OCI-LY7 (cell line): ENCODE data around the gene PHACTR1. TPM values are rescaled to one million over a fixed set of nuclear protein-coding genes. Genes with fewer than 3 reads are reported as not detected.

ENCODE experiments used
- BruUV-seq: library from RNA; stranded (reverse); fragments of 400-500 nt; replicated peaks from 2 replicates; lab custom pipeline; 2021; lab: Mats Ljungman, UMichigan
- CTCF ChIA-PET: fragments of 300-600 bp; sonication (Branson Sonifier 250); formaldehyde crosslinking; loops from one replicate; lab custom pipeline; 2022; ENCODE audit warnings: antibody characterized with exemption; ENCODE audit not compliant: unreplicated experiment; lab: Charles Lee
- POLR2A ChIA-PET: fragments of 300-600 bp; sonication (Branson Sonifier 250); formaldehyde crosslinking; loops from one replicate; lab custom pipeline; 2022; ENCODE audit warnings: antibody characterized with exemption; lab: Charles Lee
- DNase-seq: peaks from one replicate; pipeline ENCODE4 v3.0.0-alpha.2; 2015; ENCODE audit warnings: low spot score
- H2AFZ ChIP-seq: fragments of 200-600 bp; sonication (generic), shearing (Covaris generic); 2 replicates; pipeline ENCODE4 v1.6.1; 2014; ENCODE audit warnings: mild to moderate bottlenecking, antibody characterized with exemption, low read length, moderate library complexity
- H3K27ac ChIP-seq: fragments of 200-600 bp; sonication (generic); 2 replicates; pipeline ENCODE4 v1.5.1; 2014; ENCODE audit warnings: mixed run types, low read depth, mild to moderate bottlenecking, moderate library complexity, low read length, inconsistent platforms; ENCODE audit not compliant: poor library complexity, severe bottlenecking
- H3K36me3 ChIP-seq: fragments of 200-600 bp; sonication (generic); 2 replicates; pipeline ENCODE4 v1.6.1; 2014; ENCODE audit warnings: mild to moderate bottlenecking, antibody characterized with exemption, low read length, moderate library complexity, mixed read lengths; ENCODE audit not compliant: insufficient read depth
- H3K4me1 ChIP-seq: fragments of 200-600 bp; sonication (generic); 2 replicates; pipeline ENCODE4 v1.5.1; 2014; ENCODE audit warnings: mild to moderate bottlenecking, low read length; ENCODE audit not compliant: insufficient read depth, poor library complexity, severe bottlenecking
- H3K4me2 ChIP-seq: fragments of 200-600 bp; sonication (generic); 2 replicates; pipeline ENCODE4 v1.6.1; 2014; ENCODE audit warnings: mild to moderate bottlenecking, low read length
- H3K4me3 ChIP-seq: fragments of 200-600 bp; sonication (generic); 2 replicates; pipeline ENCODE4 v1.5.1; 2014; ENCODE audit warnings: mild to moderate bottlenecking, low read depth, low read length; ENCODE audit not compliant: poor library complexity, severe bottlenecking
- H3K79me2 ChIP-seq: fragments of 200-600 bp; sonication (generic); 2 replicates; pipeline ENCODE4 v1.6.1; 2016; ENCODE audit warnings: low read depth, mild to moderate bottlenecking, low read length, moderate library complexity, mixed read lengths; ENCODE audit not compliant: insufficient read depth
- H3K9me2 ChIP-seq: fragments of 200-600 bp; sonication (generic); 2 replicates; pipeline ENCODE4 v1.6.1; 2016; ENCODE audit warnings: mild to moderate bottlenecking, low read length, mixed read lengths; ENCODE audit not compliant: insufficient read depth
- H3K9me3 ChIP-seq: fragments of 200-600 bp; sonication (generic); 2 replicates; pipeline ENCODE4 v1.6.1; 2014; ENCODE audit warnings: mild to moderate bottlenecking, mixed run types, low read length, mixed read lengths
- H4K20me1 ChIP-seq: fragments of 200-600 bp; sonication (generic); 2 replicates; pipeline ENCODE4 v1.6.1; 2014; ENCODE audit warnings: mild to moderate bottlenecking, antibody characterized with exemption, low read length, moderate library complexity, mixed read lengths; ENCODE audit not compliant: insufficient read depth
- EZH2phosphoT487 ChIP-seq: fragments of 200-600 bp; sonication (generic); IDR thresholded peaks from 2 replicates; pipeline ENCODE4 v1.6.1; 2018; ENCODE audit warnings: low read depth, borderline replicate concordance, mild to moderate bottlenecking, mixed run types, antibody characterized with exemption, low read length, moderate library complexity, mixed read lengths
- intact Hi-C: fragments of 100-400 bp; cut with micrococcal nuclease; formaldehyde crosslinking; loops from one replicate; pipeline ENCODE4 v1.10.0; 2022; ENCODE audit not compliant: unreplicated experiment
- total RNA-seq, 2 experiments: library from RNA; depleted of rRNA in 1 of 2; stranded (reverse); fragments of >200 nt in 1 of 2; shearing (Covaris generic) in 1 of 2; gene quantifications; 2 replicates each; pipeline ENCODE4 v1.2.3, GENCODE V29; 2014 to 2022
- TF ChIP-seq, protein P1 (sequence below): fragments of 200-600 bp; sonication (generic); conservative IDR thresholded peaks from 2 replicates; pipeline ENCODE4 v1.5.1; 2014; ENCODE audit warnings: mild to moderate bottlenecking, antibody characterized with exemption, low read length, moderate library complexity, mixed read lengths

Gene PHACTR1
- total RNA-seq, 2 experiments from 2014 or later = 25.1 to 46.6 TPM

DNA sequence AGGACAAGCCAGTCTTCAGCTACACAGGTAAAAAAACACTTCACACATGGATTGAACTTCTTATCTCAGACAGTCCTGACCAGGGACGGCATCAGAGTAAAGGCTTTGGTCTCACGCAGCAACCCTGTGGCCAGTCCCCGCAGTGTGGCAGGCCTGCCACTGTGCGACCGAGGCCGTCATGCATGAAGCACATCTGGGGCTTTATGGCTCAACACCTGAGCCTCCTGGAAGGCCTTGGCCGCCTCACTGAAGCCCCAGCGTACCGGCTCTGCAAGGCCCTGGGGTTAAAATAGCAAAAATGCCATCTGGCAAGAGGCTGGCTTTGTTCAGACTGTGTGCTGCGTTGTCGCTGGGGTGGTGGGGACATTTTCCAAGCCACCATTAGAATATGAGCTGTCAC lies 579.0 kb downstream of the PHACTR1 start:
- Histone ChIP-seq H3K4me3 (peak overlapping the region; percentile 33), H3K9me3 (no peaks in the 10 kb centered on the region), H3K4me2 (peak overlapping the region; percentile 60), H3K4me1 (peaks cover 59% of the 10 kb centered on the region), H4K20me1 (no peaks in the 10 kb centered on the region), H2AFZ (no peak overlapping the region), H3K36me3 (peaks cover 33% of the 10 kb centered on the region), H3K9me2 (no peaks in the 10 kb centered on the region), H3K27ac (peak overlapping the region; percentile 71), H3K79me2 (no peaks in the 10 kb centered on the region)
- ChIA-PET POLR2A (interaction anchor here (0.7 to 1.0 kb wide), 2 partner anchors 9 to 40 kb away, joined by 3 read pairs; no protein-coding TSS in a partner anchor), CTCF (interaction anchor here (2.1 kb wide), 1 partner anchor 10 kb away, joined by 8 read pairs; no protein-coding TSS in a partner anchor)
- intact Hi-C loops = loop anchor here (1.0 kb wide), 1 partner anchor 33 kb away; the partner anchor contains the start of gene TBC1D7
- no TSS peak for BruUV-seq
- no peak for TF ChIP-seq EZH2phosphoT487
- TF ChIP-seq, protein P1, sequence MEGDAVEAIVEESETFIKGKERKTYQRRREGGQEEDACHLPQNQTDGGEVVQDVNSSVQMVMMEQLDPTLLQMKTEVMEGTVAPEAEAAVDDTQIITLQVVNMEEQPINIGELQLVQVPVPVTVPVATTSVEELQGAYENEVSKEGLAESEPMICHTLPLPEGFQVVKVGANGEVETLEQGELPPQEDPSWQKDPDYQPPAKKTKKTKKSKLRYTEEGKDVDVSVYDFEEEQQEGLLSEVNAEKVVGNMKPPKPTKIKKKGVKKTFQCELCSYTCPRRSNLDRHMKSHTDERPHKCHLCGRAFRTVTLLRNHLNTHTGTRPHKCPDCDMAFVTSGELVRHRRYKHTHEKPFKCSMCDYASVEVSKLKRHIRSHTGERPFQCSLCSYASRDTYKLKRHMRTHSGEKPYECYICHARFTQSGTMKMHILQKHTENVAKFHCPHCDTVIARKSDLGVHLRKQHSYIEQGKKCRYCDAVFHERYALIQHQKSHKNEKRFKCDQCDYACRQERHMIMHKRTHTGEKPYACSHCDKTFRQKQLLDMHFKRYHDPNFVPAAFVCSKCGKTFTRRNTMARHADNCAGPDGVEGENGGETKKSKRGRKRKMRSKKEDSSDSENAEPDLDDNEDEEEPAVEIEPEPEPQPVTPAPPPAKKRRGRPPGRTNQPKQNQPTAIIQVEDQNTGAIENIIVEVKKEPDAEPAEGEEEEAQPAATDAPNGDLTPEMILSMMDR = no peak
- DNase-seq = peak; percentile 91

DNA sequence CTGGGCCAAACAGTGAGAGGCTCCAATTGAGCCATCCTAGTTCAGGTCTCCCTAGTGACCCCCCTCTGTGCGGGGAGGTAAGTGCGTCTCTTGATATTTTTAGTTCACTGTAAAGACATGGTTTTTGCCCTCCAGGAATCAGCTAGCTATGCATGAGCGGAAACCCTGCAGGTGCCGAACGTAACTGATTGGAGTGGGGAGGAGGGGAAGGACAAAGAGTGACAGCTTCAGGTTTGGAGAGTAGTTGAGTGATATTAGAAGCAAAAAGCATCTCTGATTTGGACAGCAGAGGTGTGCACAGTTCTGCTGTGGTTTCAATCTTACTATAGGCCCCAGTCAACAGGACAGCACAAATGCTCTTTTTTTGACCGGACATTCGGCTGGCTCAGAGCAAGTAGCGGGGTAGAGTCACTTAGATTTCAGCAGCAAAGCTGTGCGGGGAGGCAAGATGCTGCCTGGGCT lies 580.0 kb downstream of the PHACTR1 start:
- Histone ChIP-seq H3K27ac (peak overlapping the region; percentile 71), H3K9me3 (no peaks in the 10 kb centered on the region), H3K36me3 (peaks cover 26% of the 10 kb centered on the region), H3K4me3 (peak overlapping the region; percentile 33), H4K20me1 (no peaks in the 10 kb centered on the region), H3K4me1 (peaks cover 69% of the 10 kb centered on the region), H3K4me2 (peak overlapping the region; percentile 60), H3K9me2 (no peaks in the 10 kb centered on the region), H3K79me2 (no peaks in the 10 kb centered on the region), H2AFZ (no peak overlapping the region)
- ChIA-PET CTCF (interaction anchor here (2.1 kb wide), 1 partner anchor 11 kb away, joined by 8 read pairs; no protein-coding TSS in a partner anchor), POLR2A (interaction anchor here (0.6 to 3.9 kb wide), 9 partner anchors 8 to 45 kb away, joined by 3 to 33 read pairs (median 3); partner anchors contain the start of gene TBC1D7)
- TF ChIP-seq, protein P1 = peak; percentile 58
- TF ChIP-seq EZH2phosphoT487 = no peak
- DNase-seq = peak; percentile 92
- BruUV-seq = no TSS peak
- intact Hi-C loops = loop anchor here (1.0 kb wide), 2 partner anchors 23 to 35 kb away; no protein-coding TSS in a partner anchor

DNA sequence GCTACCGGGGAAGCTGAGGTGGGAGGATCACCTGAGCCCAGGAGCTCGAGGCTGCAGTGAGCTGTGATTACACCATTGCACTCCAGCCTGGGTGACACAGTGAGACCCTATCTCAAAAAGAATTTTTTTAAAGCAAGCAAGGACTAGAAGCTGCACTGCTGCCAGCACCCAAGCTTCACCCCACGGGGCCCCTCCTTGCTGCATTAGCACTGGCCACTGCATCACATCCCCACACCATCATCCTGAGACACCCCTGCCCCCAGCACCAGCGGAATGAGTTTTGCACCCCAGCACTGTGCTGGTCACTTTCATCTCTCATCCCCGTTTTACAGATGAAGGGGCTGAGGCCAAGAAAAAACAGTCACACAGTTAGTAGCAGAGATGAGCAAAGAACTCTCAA lies 580.8 kb downstream of the PHACTR1 start:
- Histone ChIP-seq H4K20me1 (no peaks in the 10 kb centered on the region), H3K79me2 (no peaks in the 10 kb centered on the region), H3K4me1 (peaks cover 72% of the 10 kb centered on the region), H3K27ac (peak overlapping the region; percentile 71), H3K4me3 (no peak overlapping the region), H3K36me3 (peaks cover 31% of the 10 kb centered on the region), H2AFZ (no peak overlapping the region), H3K9me2 (no peaks in the 10 kb centered on the region), H3K9me3 (no peaks in the 10 kb centered on the region), H3K4me2 (peak overlapping the region; percentile 60; the same call in 1 of the 2 replicates)
- intact Hi-C loops = no loop called here
- CTCF ChIA-PET = interaction anchor here (2.1 kb wide), 1 partner anchor 12 kb away, joined by 8 read pairs; no protein-coding TSS in a partner anchor
- no peak for DNase-seq
- TF ChIP-seq, protein P1 = no peak
- TF ChIP-seq EZH2phosphoT487 = no peak
- no TSS peak for BruUV-seq
- POLR2A ChIA-PET = interaction anchor here (0.6 to 3.9 kb wide), 7 partner anchors 19 to 467 kb away, joined by 3 to 33 read pairs (median 4); partner anchors contain the start of gene TBC1D7
